SK-N-SH (cell line): ENCODE measurements around the gene LMF1. TPM values are rescaled to one million over a fixed set of nuclear protein-coding genes. Genes with fewer than 3 reads are reported as not detected.

ENCODE experiments used
- CTCF ChIA-PET: fragments of 300-600, 350-600 bp; formaldehyde crosslinking; extraction: SDS; loops from one replicate; lab custom pipeline; 2021; lab: Yijun Ruan, JAX
- POLR2A ChIA-PET: fragments of 350-600 bp; sonication (Branson Sonifier 250); formaldehyde crosslinking; extraction: SDS; loops from one replicate; lab custom pipeline; 2020; ENCODE audit warnings: antibody characterized with exemption, inconsistent platforms; lab: Yijun Ruan, JAX
- DNase-seq: peaks from one replicate; pipeline ENCODE4 v3.0.0; 2012
- H2AFZ ChIP-seq: fragments of 200-600 bp; sonication (generic); 2 replicates; pipeline ENCODE4 v1.8.1; 2016; ENCODE audit warnings: antibody characterized with exemption, mild to moderate bottlenecking, low read depth
- H3F3A ChIP-seq: fragments of 200-600 bp; sonication (generic); replicated peaks from 2 replicates; pipeline ENCODE3; 2016; ENCODE audit warnings: antibody characterized with exemption, mild to moderate bottlenecking; ENCODE audit not compliant: insufficient read depth
- H3K27ac ChIP-seq, 2 experiments: fragments of 200-500 bp in 1 of 2; fragments of 200-600 bp in 1 of 2; sonication (Bioruptor generic) in 1 of 2; sonication (generic), shearing (Covaris generic) in 1 of 2; 2 replicates each; pipeline versions ENCODE4 v1.5.1 to v1.6.1; 2014 to 2016; ENCODE audit warnings: low read depth in 2 of 2, inconsistent platforms in 1 of 2, low read length in 1 of 2, mild to moderate bottlenecking in 1 of 2, mixed read lengths in 1 of 2
- H3K27me3 ChIP-seq: fragments of 200-600 bp; sonication (generic), shearing (Covaris generic); 2 replicates; pipeline ENCODE4 v1.6.1; 2016; ENCODE audit warnings: mixed run types; ENCODE audit not compliant: insufficient read depth
- H3K36me3 ChIP-seq, 2 experiments: fragments of 200-500 bp in 1 of 2; fragments of 200-600 bp in 1 of 2; sonication (Bioruptor generic) in 1 of 2; sonication (generic) in 1 of 2; replicated peaks in 1 of 2; 2 replicates each; pipeline versions ENCODE3 to v1.5.1; 2014 to 2016; ENCODE audit warnings: low read length in 1 of 2, mild to moderate bottlenecking in 1 of 2; ENCODE audit not compliant: insufficient read depth in 2 of 2, control insufficient read depth in 1 of 2
- H3K4me1 ChIP-seq, 2 experiments: fragments of 200-500 bp in 1 of 2; fragments of 200-600 bp in 1 of 2; sonication (Bioruptor generic) in 1 of 2; sonication (generic), shearing (Covaris generic) in 1 of 2; 2 replicates each; pipeline versions ENCODE4 v1.5.1 to v1.6.1; 2014 to 2016; ENCODE audit warnings: low read depth in 1 of 2, low read length in 1 of 2, mixed run types in 1 of 2; ENCODE audit not compliant: insufficient read depth in 2 of 2, control insufficient read depth in 1 of 2
- H3K4me2 ChIP-seq: fragments of 200-600 bp; sonication (generic), shearing (Covaris generic); 2 replicates; pipeline ENCODE4 v1.6.1; 2017; ENCODE audit warnings: mixed run types
- H3K4me3 ChIP-seq, 2 experiments: fragments of 200-500 bp in 1 of 2; fragments of 200-600 bp in 1 of 2; sonication (Bioruptor generic) in 1 of 2; sonication (generic), shearing (Covaris generic) in 1 of 2; 2 replicates each; pipeline versions ENCODE4 v1.5.1 to v1.8.1; 2014 to 2016; ENCODE audit warnings: low read depth in 2 of 2, inconsistent platforms in 1 of 2, low read length in 1 of 2, mild to moderate bottlenecking in 1 of 2, mixed read lengths in 1 of 2, moderate library complexity in 1 of 2
- H3K79me2 ChIP-seq: fragments of 200-600 bp; sonication (generic); 2 replicates; pipeline ENCODE4 v1.8.1; 2017; ENCODE audit warnings: mild to moderate bottlenecking; ENCODE audit not compliant: insufficient read depth
- H3K9ac ChIP-seq: fragments of 200-600 bp; sonication (generic); 2 replicates; pipeline ENCODE4 v1.6.1; 2017; ENCODE audit warnings: mixed run types
- H3K9me2 ChIP-seq: fragments of 200-600 bp; sonication (generic); 2 replicates; pipeline ENCODE4 v1.6.1; 2017; ENCODE audit warnings: mixed run types
- H3K9me3 ChIP-seq: fragments of 200-600 bp; sonication (generic); 2 replicates; pipeline ENCODE4 v1.6.1; 2017; ENCODE audit warnings: mixed run types, mild to moderate bottlenecking, moderate library complexity
- H4K20me1 ChIP-seq: fragments of 200-600 bp; sonication (generic); 2 replicates; pipeline ENCODE4 v1.6.1; 2017; ENCODE audit warnings: mild to moderate bottlenecking, mixed run types; ENCODE audit not compliant: insufficient read depth
- EP300 ChIP-seq, 2 experiments: IDR thresholded peaks; 2 replicates each; pipeline versions ENCODE4 v1.4.0 to v1.6.1; 2012; ENCODE audit warnings: borderline replicate concordance in 1 of 2, low read depth in 1 of 2, low read length in 1 of 2
- FOXJ3 ChIP-seq: sonication (generic); formaldehyde crosslinking; IDR thresholded peaks from 2 replicates; pipeline ENCODE4 v1.5.1; 2020; ENCODE audit warnings: mild to moderate bottlenecking, missing genetic modification reagents
- FOXM1 ChIP-seq: IDR thresholded peaks from 2 replicates; pipeline ENCODE4 v1.4.0; 2012; ENCODE audit warnings: low read depth, mild to moderate bottlenecking
- GATA2 ChIP-seq: sonication (generic); formaldehyde crosslinking; IDR thresholded peaks from 2 replicates; pipeline ENCODE4 v1.5.0; 2020; ENCODE audit warnings: mild to moderate bottlenecking, missing genetic modification reagents
- JUND ChIP-seq: IDR thresholded peaks from 2 replicates; pipeline ENCODE4 v1.4.0; 2012
- MXI1 ChIP-seq: IDR thresholded peaks from 2 replicates; pipeline ENCODE4 v1.6.1; 2012; ENCODE audit warnings: mild to moderate bottlenecking, low read depth, low read length, improper control_type of control experiment
- NRF1 ChIP-seq: IDR thresholded peaks from 2 replicates; pipeline ENCODE4 v1.6.1; 2012; ENCODE audit warnings: low read depth, mild to moderate bottlenecking, low read length
- SMC3 ChIP-seq: IDR thresholded peaks from 2 replicates; pipeline ENCODE4 v1.6.1; 2012; ENCODE audit warnings: low read depth, low read length, improper control_type of control experiment
- TAF1 ChIP-seq: IDR thresholded peaks from 2 replicates; pipeline ENCODE4 v1.6.1; 2012; ENCODE audit warnings: low read depth, mild to moderate bottlenecking, low read length, moderate library complexity, borderline replicate concordance
- TCF12 ChIP-seq: IDR thresholded peaks from 2 replicates; pipeline ENCODE4 v1.4.0; 2012
- TEAD4 ChIP-seq: IDR thresholded peaks from 2 replicates; pipeline ENCODE4 v1.4.0; 2012; ENCODE audit warnings: mild to moderate bottlenecking, borderline replicate concordance; ENCODE audit not compliant: insufficient read depth
- USF1 ChIP-seq: IDR thresholded peaks from 2 replicates; pipeline ENCODE4 v1.4.0; 2012; ENCODE audit warnings: low read depth, borderline replicate concordance
- WGBS: methylation state at CpG from one replicate; pipeline ENCODE4 v1.1.6; 2017; ENCODE audit warnings: low lambda C conversion rate; 5-methylcytosine and 5-hydroxymethylcytosine counted together
- polyA plus RNA-seq, 3 experiments: library from polyadenylated mRNA; depleted of rRNA; stranded (reverse); fragments of >200 nt; gene quantifications; 2 replicates each; pipeline ENCODE4 v1.2.3, GENCODE V29; 2012
- TF ChIP-seq, protein P1 (sequence below): IDR thresholded peaks from 2 replicates; pipeline ENCODE4; 2012
- TF ChIP-seq, protein P2 (sequence below): fragments of 200-600 bp; sonication (generic); IDR thresholded peaks from 2 replicates; pipeline ENCODE4 v1.6.1; 2017; ENCODE audit warnings: antibody characterized with exemption, mild to moderate bottlenecking, moderate library complexity
- TF ChIP-seq, protein P3 (sequence below): fragments of 150-350 bp; IDR thresholded peaks from 2 replicates; pipeline ENCODE4 v1.6.1; 2016; ENCODE audit warnings: mild to moderate bottlenecking, low read depth, low read length
- TF ChIP-seq, protein P4 (sequence below): IDR thresholded peaks from 2 replicates; pipeline ENCODE4 v1.4.0; 2012; ENCODE audit warnings: low read depth
- TF ChIP-seq, protein P5 (sequence below): IDR thresholded peaks from 2 replicates; pipeline ENCODE4 v1.4.0; 2012; ENCODE audit warnings: low read depth, borderline replicate concordance

Gene LMF1
- polyA plus RNA-seq, 1 of the 3 experiments (the other 2 are of a cell fraction): 5.7 TPM

DNA sequence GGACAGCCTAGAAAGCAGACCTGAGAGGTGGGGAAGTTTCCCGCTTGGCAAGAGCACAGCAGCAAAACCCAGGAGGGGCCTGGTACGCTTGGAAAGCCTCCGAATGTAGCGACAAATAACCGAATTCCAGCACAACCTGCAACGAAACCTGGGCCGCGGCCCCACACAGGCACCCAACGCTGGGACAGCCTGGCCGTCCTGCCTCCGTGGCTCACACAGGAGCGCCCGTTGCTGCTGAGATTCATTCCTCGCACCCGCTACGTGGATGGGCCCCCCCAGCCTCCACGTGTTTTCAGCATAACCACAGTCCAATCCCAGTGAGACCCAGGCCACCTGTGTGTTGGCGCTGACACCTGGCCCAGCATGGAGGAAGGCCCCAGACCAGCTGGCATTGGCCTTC lies 42.9 kb downstream of the LMF1 start (continued):
- no peak for TF ChIP-seq EP300 (IDR thresholded peaks at IDR 0.05; ENCODE audit: borderline replicate concordance in 1 of 2, low read depth in 1 of 2, low read length in 1 of 2)
- no peak for TF ChIP-seq NRF1
- TF ChIP-seq, protein P1, sequence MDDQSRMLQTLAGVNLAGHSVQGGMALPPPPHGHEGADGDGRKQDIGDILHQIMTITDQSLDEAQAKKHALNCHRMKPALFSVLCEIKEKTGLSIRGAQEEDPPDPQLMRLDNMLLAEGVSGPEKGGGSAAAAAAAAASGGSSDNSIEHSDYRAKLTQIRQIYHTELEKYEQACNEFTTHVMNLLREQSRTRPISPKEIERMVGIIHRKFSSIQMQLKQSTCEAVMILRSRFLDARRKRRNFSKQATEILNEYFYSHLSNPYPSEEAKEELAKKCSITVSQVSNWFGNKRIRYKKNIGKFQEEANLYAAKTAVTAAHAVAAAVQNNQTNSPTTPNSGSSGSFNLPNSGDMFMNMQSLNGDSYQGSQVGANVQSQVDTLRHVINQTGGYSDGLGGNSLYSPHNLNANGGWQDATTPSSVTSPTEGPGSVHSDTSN: no peak
- TF ChIP-seq, all 33 proteins: peak for 0

GRCh38 chr16:927406-927805 lies 43.4 kb downstream of the LMF1 start:
- Histone ChIP-seq H3K9ac (no peak overlapping the region), H3K27me3 (no peaks in the 10 kb centered on the region), H3K4me1 (no peaks in the 10 kb centered on the region; a peak in 1 of 4 replicates), H2AFZ (no peak overlapping the region), H3F3A (no peaks in the 10 kb centered on the region), H3K4me2 (no peak overlapping the region), H3K27ac (no peak overlapping the region), H3K4me3 (no peak overlapping the region), H3K9me3 (no peaks in the 10 kb centered on the region), H3K9me2 (no peaks in the 10 kb centered on the region), H3K36me3 (no peaks in the 10 kb centered on the region), H3K79me2 (no peaks in the 10 kb centered on the region), H4K20me1 (no peaks in the 10 kb centered on the region)
- CTCF ChIA-PET: no interaction called here
- WGBS: 79% methylated on average over 7 of the region's 15 CpGs
- peak; percentile 66 for DNase-seq
- POLR2A ChIA-PET: no interaction called here
- TF ChIP-seq SMC3: no peak
- no peak for TF ChIP-seq FOXJ3
- no peak for TF ChIP-seq TEAD4
- TF ChIP-seq, protein P2, sequence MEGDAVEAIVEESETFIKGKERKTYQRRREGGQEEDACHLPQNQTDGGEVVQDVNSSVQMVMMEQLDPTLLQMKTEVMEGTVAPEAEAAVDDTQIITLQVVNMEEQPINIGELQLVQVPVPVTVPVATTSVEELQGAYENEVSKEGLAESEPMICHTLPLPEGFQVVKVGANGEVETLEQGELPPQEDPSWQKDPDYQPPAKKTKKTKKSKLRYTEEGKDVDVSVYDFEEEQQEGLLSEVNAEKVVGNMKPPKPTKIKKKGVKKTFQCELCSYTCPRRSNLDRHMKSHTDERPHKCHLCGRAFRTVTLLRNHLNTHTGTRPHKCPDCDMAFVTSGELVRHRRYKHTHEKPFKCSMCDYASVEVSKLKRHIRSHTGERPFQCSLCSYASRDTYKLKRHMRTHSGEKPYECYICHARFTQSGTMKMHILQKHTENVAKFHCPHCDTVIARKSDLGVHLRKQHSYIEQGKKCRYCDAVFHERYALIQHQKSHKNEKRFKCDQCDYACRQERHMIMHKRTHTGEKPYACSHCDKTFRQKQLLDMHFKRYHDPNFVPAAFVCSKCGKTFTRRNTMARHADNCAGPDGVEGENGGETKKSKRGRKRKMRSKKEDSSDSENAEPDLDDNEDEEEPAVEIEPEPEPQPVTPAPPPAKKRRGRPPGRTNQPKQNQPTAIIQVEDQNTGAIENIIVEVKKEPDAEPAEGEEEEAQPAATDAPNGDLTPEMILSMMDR: no peak

GRCh38 chr16:926715-927114 lies 44.1 kb downstream of the LMF1 start:
- H3K4me2 ChIP-seq: no peak overlapping the region
- no peaks in the 10 kb centered on the region for H3K79me2 ChIP-seq
- H3K4me3 ChIP-seq: no peak overlapping the region
- no peaks in the 10 kb centered on the region for H3K27me3 ChIP-seq
- no peaks in the 10 kb centered on the region for H3K36me3 ChIP-seq
- WGBS: 100% methylated on average over 2 of the region's 8 CpGs
- no peaks in the 10 kb centered on the region; a peak in 1 of 4 replicates for H3K4me1 ChIP-seq
- H3K9me2 ChIP-seq: no peaks in the 10 kb centered on the region
- H3F3A ChIP-seq: no peaks in the 10 kb centered on the region
- no peaks in the 10 kb centered on the region for H3K9me3 ChIP-seq
- H3K9ac ChIP-seq: no peak overlapping the region
- H3K27ac ChIP-seq: no peak overlapping the region
- no peaks in the 10 kb centered on the region for H4K20me1 ChIP-seq
- H2AFZ ChIP-seq: no peak overlapping the region
- ChIA-PET CTCF (no interaction called here), POLR2A (no interaction called here)
- no peak for DNase-seq
- TF ChIP-seq GATA2 (CRISPR knock-in tag): no peak
- no peak for TF ChIP-seq MXI1
- no peak for TF ChIP-seq TAF1
- TF ChIP-seq, protein P3, sequence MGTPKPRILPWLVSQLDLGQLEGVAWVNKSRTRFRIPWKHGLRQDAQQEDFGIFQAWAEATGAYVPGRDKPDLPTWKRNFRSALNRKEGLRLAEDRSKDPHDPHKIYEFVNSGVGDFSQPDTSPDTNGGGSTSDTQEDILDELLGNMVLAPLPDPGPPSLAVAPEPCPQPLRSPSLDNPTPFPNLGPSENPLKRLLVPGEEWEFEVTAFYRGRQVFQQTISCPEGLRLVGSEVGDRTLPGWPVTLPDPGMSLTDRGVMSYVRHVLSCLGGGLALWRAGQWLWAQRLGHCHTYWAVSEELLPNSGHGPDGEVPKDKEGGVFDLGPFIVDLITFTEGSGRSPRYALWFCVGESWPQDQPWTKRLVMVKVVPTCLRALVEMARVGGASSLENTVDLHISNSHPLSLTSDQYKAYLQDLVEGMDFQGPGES: no peak
- TF ChIP-seq, protein P4, sequence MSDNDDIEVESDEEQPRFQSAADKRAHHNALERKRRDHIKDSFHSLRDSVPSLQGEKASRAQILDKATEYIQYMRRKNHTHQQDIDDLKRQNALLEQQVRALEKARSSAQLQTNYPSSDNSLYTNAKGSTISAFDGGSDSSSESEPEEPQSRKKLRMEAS: no peak
- TF ChIP-seq TCF12: no peak
- no peak for TF ChIP-seq JUND
- TF ChIP-seq, protein P5, sequence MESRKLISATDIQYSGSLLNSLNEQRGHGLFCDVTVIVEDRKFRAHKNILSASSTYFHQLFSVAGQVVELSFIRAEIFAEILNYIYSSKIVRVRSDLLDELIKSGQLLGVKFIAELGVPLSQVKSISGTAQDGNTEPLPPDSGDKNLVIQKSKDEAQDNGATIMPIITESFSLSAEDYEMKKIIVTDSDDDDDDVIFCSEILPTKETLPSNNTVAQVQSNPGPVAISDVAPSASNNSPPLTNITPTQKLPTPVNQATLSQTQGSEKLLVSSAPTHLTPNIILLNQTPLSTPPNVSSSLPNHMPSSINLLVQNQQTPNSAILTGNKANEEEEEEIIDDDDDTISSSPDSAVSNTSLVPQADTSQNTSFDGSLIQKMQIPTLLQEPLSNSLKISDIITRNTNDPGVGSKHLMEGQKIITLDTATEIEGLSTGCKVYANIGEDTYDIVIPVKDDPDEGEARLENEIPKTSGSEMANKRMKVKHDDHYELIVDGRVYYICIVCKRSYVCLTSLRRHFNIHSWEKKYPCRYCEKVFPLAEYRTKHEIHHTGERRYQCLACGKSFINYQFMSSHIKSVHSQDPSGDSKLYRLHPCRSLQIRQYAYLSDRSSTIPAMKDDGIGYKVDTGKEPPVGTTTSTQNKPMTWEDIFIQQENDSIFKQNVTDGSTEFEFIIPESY: no peak
- TF ChIP-seq FOXM1: no peak
- no peak for TF ChIP-seq USF1
